ENCODE results near the gene RSU1.

DNA sequence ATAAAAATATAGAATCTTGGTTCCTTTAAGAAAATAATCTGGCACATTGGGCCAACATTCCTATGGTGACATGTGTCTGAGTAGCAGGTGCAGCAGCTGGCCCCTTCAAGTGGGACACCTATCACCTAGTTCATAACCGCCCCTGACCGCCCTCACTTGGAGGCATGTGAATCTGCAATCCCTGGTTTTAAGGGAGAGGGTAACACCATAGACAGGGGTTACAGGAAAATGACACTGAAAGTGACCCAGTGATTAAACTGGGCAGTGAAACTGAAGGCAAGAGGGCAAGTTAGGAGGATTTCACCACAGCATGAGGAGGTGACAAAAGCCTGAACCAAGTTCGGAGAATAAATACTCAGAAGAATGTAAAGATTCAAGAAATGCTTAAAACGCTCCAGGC is 1.1 kb downstream of the RSU1 start:
- TF ChIP-seq, protein P1, sequence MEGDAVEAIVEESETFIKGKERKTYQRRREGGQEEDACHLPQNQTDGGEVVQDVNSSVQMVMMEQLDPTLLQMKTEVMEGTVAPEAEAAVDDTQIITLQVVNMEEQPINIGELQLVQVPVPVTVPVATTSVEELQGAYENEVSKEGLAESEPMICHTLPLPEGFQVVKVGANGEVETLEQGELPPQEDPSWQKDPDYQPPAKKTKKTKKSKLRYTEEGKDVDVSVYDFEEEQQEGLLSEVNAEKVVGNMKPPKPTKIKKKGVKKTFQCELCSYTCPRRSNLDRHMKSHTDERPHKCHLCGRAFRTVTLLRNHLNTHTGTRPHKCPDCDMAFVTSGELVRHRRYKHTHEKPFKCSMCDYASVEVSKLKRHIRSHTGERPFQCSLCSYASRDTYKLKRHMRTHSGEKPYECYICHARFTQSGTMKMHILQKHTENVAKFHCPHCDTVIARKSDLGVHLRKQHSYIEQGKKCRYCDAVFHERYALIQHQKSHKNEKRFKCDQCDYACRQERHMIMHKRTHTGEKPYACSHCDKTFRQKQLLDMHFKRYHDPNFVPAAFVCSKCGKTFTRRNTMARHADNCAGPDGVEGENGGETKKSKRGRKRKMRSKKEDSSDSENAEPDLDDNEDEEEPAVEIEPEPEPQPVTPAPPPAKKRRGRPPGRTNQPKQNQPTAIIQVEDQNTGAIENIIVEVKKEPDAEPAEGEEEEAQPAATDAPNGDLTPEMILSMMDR (conservative IDR thresholded peaks at IDR 0.05), result no peak
- no peak for TF ChIP-seq ZFX (IDR thresholded peaks at IDR 0.05)

All from C4-2B (cell line).